A549 (cell line): ENCODE results near the gene TIMM10. TPM values are rescaled to one million over a fixed set of nuclear protein-coding genes. Genes with fewer than 3 reads are reported as not detected.

Experiments used
- ATAC-seq, 2 experiments: fragments of 200-7000 bp in 1 of 2; fragments of >200 bp in 1 of 2; cut with Nextera tagmentation in 1 of 2; cut with Tn5 transposase in 1 of 2; 3 replicates each; pipeline versions ENCODE4 v1.8.0 to v1.9.1; 2018 to 2020; ENCODE audit warnings: mild to moderate bottlenecking in 1 of 2, moderate library complexity in 1 of 2
- CTCF ChIA-PET: fragments of 300-600 bp; sonication (Branson Sonifier 250); formaldehyde crosslinking; extraction: SDS; loops from one replicate; lab custom pipeline; 2021; ENCODE audit warnings: antibody characterized with exemption, inconsistent platforms; lab: Yijun Ruan, JAX
- POLR2A ChIA-PET: fragments of 350-600 bp; formaldehyde crosslinking; extraction: SDS; loops from one replicate; lab custom pipeline; 2021; ENCODE audit warnings: antibody characterized with exemption, inconsistent platforms; lab: Yijun Ruan, JAX
- DNase-seq, 2 experiments: peaks; one replicate each; pipeline versions ENCODE4 v3.0.0 to v3.0.0-alpha.2; 2011 to 2016; ENCODE audit warnings: low read depth in 1 of 2, low spot score in 1 of 2
- FAIRE-seq: peaks from 2 replicates; lab custom pipeline; 2011; peaks lifted over from hg19 to GRCh38; lab: Jason Lieb, UNC
- H3K27ac ChIP-seq, 2 experiments: fragments of >200 bp; sonication (Bioruptor Twin); formaldehyde crosslinking; 3 replicates each; pipeline ENCODE4 v1.5.1; 2016 to 2017
- H3K4me1 ChIP-seq: fragments of >200 bp; sonication (Bioruptor Twin); formaldehyde crosslinking; 3 replicates; pipeline ENCODE4 v1.6.1; 2016
- H3K4me2 ChIP-seq: fragments of >200 bp; sonication (Bioruptor Twin); formaldehyde crosslinking; 3 replicates; pipeline ENCODE4 v1.6.1; 2016
- H3K4me3 ChIP-seq: fragments of >200 bp; sonication (Bioruptor Twin); formaldehyde crosslinking; 3 replicates; pipeline ENCODE4 v1.5.1; 2016
- H3K9me3 ChIP-seq: fragments of >200 bp; sonication (Bioruptor Twin); formaldehyde crosslinking; 3 replicates; pipeline ENCODE4 v1.6.1; 2016
- BHLHE40 ChIP-seq: IDR thresholded peaks from 2 replicates; pipeline ENCODE4 v1.6.1; 2012; ENCODE audit warnings: low read depth, low read length, inconsistent platforms
- CEBPB ChIP-seq, 2 experiments: fragments of >200 bp in 1 of 2; sonication (Bioruptor Twin) in 1 of 2; formaldehyde crosslinking in 1 of 2; IDR thresholded peaks; 2 replicates each; pipeline ENCODE4 v1.6.1; 2012 to 2016
- CHD4 ChIP-seq: fragments of 200-600 bp; sonication (generic); IDR thresholded peaks from 2 replicates; pipeline ENCODE4 v1.6.1; 2016; ENCODE audit warnings: antibody characterized with exemption, mild to moderate bottlenecking, borderline replicate concordance
- EHF ChIP-seq: fragments of 250-450 bp; sonication (Bioruptor Pico); IDR thresholded peaks from 2 replicates; pipeline ENCODE4 v1.5.0; 2020; ENCODE audit warnings: mild to moderate bottlenecking
- EHMT2 ChIP-seq: fragments of 200-600 bp; sonication (generic); IDR thresholded peaks from 2 replicates; pipeline ENCODE4 v1.6.1; 2016; ENCODE audit warnings: antibody characterized with exemption, low read depth, mild to moderate bottlenecking, moderate library complexity
- ELK1 ChIP-seq: fragments of 150-350 bp; IDR thresholded peaks from 2 replicates; pipeline ENCODE4 v1.6.1; 2014; ENCODE audit warnings: low read depth, mild to moderate bottlenecking, low read length
- ESRRA ChIP-seq: fragments of 150-350 bp; IDR thresholded peaks from 2 replicates; pipeline ENCODE4 v1.6.1; 2014; ENCODE audit warnings: mild to moderate bottlenecking, low read length, borderline replicate concordance
- HDAC2 ChIP-seq: fragments of 200-600 bp; sonication (generic); IDR thresholded peaks from 2 replicates; pipeline ENCODE4 v1.6.1; 2016
- HOXA7 ChIP-seq: fragments of 250-450 bp; sonication (Bioruptor Pico); IDR thresholded peaks from 2 replicates; pipeline ENCODE4 v1.5.0; 2020; ENCODE audit warnings: mild to moderate bottlenecking, moderate library complexity
- KDM1A ChIP-seq: fragments of 200-600 bp; sonication (generic); IDR thresholded peaks from 2 replicates; pipeline ENCODE4 v1.6.1; 2016; ENCODE audit warnings: low read depth, mild to moderate bottlenecking
- MYC ChIP-seq: IDR thresholded peaks from 2 replicates; pipeline ENCODE4 v1.6.1; 2012; ENCODE audit warnings: mild to moderate bottlenecking, inconsistent platforms, low read length, improper control_type of control experiment, borderline replicate concordance
- NR3C1 ChIP-seq: fragments of >200 bp; sonication (Bioruptor Twin); formaldehyde crosslinking; IDR thresholded peaks from 3 replicates; pipeline ENCODE4 v1.6.1; 2017
- POLR2A ChIP-seq: IDR thresholded peaks from 2 replicates; pipeline ENCODE4 v1.6.1; 2012; ENCODE audit warnings: mild to moderate bottlenecking, low read length
- POLR2AphosphoS2 ChIP-seq: conservative IDR thresholded peaks from 2 replicates; pipeline ENCODE4 v1.6.1; 2012; ENCODE audit warnings: low read length, improper control_type of control experiment, inconsistent platforms
- RAD21 ChIP-seq, 2 experiments: fragments of >200 bp in 1 of 2; sonication (Bioruptor Twin) in 1 of 2; formaldehyde crosslinking in 1 of 2; IDR thresholded peaks in 1 of 2; conservative IDR thresholded peaks in 1 of 2; 2 replicates in 1 of 2; 3 replicates in 1 of 2; pipeline ENCODE4 v1.6.1; 2012 to 2018; ENCODE audit warnings: inconsistent platforms in 1 of 2
- RARB ChIP-seq: fragments of 250-450 bp; sonication (Bioruptor Pico); IDR thresholded peaks from 2 replicates; pipeline ENCODE4 v1.8.0; 2021; ENCODE audit warnings: mild to moderate bottlenecking, moderate library complexity
- RFX5 ChIP-seq: fragments of 450-650 bp; IDR thresholded peaks from 2 replicates; pipeline ENCODE4 v1.7.1; 2014; ENCODE audit warnings: antibody characterized with exemption, mild to moderate bottlenecking, moderate library complexity
- SMC3 ChIP-seq: fragments of >200 bp; sonication (Bioruptor Twin); formaldehyde crosslinking; IDR thresholded peaks from 3 replicates; pipeline ENCODE4 v1.6.1; 2018; ENCODE audit warnings: inconsistent platforms
- ZFP36 ChIP-seq: fragments of 450-650 bp; IDR thresholded peaks from 2 replicates; pipeline ENCODE4 v1.6.1; 2014; ENCODE audit warnings: borderline replicate concordance; ENCODE audit not compliant: partially characterized antibody
- ZNF302 ChIP-seq: fragments of 250-450 bp; sonication (Bioruptor Pico); IDR thresholded peaks from 2 replicates; pipeline ENCODE4 v1.9.0; 2021; ENCODE audit warnings: inconsistent platforms, mild to moderate bottlenecking, moderate library complexity
- ZSCAN20 ChIP-seq: fragments of 250-450 bp; sonication (Bioruptor Pico); IDR thresholded peaks from 2 replicates; pipeline ENCODE4 v1.8.0; 2022; ENCODE audit warnings: mild to moderate bottlenecking, moderate library complexity
- WGBS: methylation state at CpG from one replicate; pipeline ENCODE4 v1.1.6; 2017; ENCODE audit errors: missing lambda C conversion rate; 5-methylcytosine and 5-hydroxymethylcytosine counted together
- polyA plus RNA-seq, 4 experiments: library from polyadenylated mRNA; depleted of rRNA in 3 of 4; stranded (reverse); fragments of >200 nt; fragmentation: RNase III in 1 of 4; extraction: RNeasy Plus Mini Kit Qiagen cat#74134 plus additional on column Dnase treatment in 1 of 4; gene quantifications; 2 replicates in 3 of 4; 3 replicates in 1 of 4; pipeline ENCODE4 v1.2.3, GENCODE V29; 2011 to 2017
- TF ChIP-seq, protein P1 (sequence below): IDR thresholded peaks from 2 replicates; pipeline ENCODE4 v1.6.1; 2012
- TF ChIP-seq, protein P2 (sequence below): fragments of 250-450 bp; sonication (Bioruptor Pico); IDR thresholded peaks from 2 replicates; pipeline ENCODE4 v1.5.0; 2021; ENCODE audit warnings: mild to moderate bottlenecking, moderate library complexity, borderline replicate concordance
- TF ChIP-seq, protein P3 (sequence below): fragments of >200 bp; sonication (Bioruptor Twin); formaldehyde crosslinking; IDR thresholded peaks from 3 replicates; pipeline ENCODE4 v1.6.1; 2016
- TF ChIP-seq, protein P4 (sequence below): fragments of >200 bp; sonication (Bioruptor Twin); formaldehyde crosslinking; IDR thresholded peaks from 3 replicates; pipeline ENCODE4 v1.5.1; 2016

The TIMM10 gene
- polyA plus RNA-seq, 2 of the 4 experiments (the other 2 are of a cell fraction) = 179 to 248 TPM

GRCh38 chr11:57481315-57481714 lies 49.2 kb downstream of the TIMM10 start:
- WGBS = 98% methylated on average over 2 of the region's 2 CpGs
- no peak overlapping the region for H3K27ac ChIP-seq
- FAIRE-seq = no peak
- no peak overlapping the region for H3K4me3 ChIP-seq
- no peaks in the 10 kb centered on the region for H3K9me3 ChIP-seq
- peaks cover 44% of the 10 kb centered on the region for H3K4me1 ChIP-seq
- POLR2A ChIA-PET = no interaction called here
- TF ChIP-seq HOXA7 (no peak), EHMT2 (no peak), RFX5 (no peak), RARB (no peak), ZFP36 (no peak), POLR2A (no peak), POLR2AphosphoS2 (no peak)
- TF ChIP-seq, all 56 proteins: peak for 0
- H3K4me2 ChIP-seq = no peak overlapping the region
- CTCF ChIA-PET = interaction anchor here (0.8 to 10.1 kb wide), 14 partner anchors 10 to 156 kb away, joined by 3 to 228 read pairs (median 4); partner anchors contain the start of genes RTN4RL2, SLC43A1 and TNKS1BP1
- no peak for DNase-seq
- ATAC-seq = no peak

DNA sequence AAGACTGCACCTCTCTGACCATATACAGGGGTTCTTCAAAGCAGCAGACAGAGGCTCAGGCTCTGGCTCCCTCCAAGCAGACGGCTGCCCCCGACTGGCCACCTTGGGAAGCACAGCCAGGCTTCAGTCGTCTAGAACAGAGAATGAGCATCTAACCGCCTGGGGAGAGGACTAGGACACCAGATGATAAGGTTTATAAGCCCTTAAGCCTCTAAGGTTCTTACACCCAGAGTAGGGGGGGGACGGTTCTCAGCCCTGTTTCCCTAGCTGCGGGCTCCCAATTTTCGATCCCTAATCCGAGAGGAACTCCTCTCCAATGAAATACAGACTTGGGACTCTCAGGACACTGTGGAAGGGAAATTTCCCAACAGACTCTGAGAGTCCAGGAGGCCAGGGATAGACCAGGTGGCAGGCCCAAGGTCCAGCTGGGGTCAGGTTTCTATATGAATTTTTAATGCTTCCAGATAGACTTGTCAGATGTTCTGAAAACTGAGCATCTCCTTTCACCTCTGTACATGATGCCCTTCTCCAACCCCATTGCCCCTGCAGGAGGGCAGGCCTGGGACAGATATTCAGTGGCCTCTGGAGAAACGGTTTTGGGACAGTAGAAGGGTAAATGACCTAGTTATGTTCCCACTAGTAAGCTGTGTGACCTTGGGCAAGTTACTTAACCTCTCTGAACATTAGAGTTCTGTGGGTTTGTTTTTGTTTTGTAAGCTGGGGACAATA lies 50.0 kb downstream of the TIMM10 start:
- CTCF ChIA-PET = interaction anchor here (0.8 to 10.1 kb wide), 14 partner anchors 9 to 155 kb away, joined by 3 to 228 read pairs (median 4); partner anchors contain the start of genes RTN4RL2, SLC43A1 and TNKS1BP1
- FAIRE-seq = no peak

DNA sequence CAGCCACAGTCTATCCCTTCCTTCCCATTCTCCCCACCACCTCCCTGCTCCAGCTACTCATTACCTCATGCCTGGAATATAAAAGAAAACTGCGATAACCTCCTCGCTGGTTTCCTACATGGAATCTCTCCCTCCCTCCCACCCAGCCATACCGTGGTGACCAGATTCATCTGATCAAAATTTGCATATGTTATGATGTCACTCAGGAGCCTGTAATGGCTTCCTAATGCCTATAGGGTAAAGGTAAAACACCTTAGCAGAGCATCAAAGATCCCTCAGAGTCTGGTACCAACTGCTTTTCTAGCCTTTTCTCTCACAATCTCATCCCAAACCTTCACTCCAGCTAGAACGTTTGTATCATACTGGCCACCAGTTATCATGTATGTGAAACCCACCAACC lies 50.6 kb downstream of the TIMM10 start:
- CTCF ChIA-PET = interaction anchor here (1.2 to 10.1 kb wide), 10 partner anchors 9 to 149 kb away, joined by 3 to 228 read pairs (median 19); partner anchors contain the start of gene RTN4RL2
- POLR2A ChIA-PET = no interaction called here
- Histone ChIP-seq H3K9me3 (no peaks in the 10 kb centered on the region), H3K4me3 (no peak overlapping the region), H3K4me1 (peaks cover 53% of the 10 kb centered on the region), H3K4me2 (peak overlapping the region; percentile 12; the same call in 1 of the 3 replicates), H3K27ac (peak overlapping the region in 1 of 2 experiments; percentile 45; a peak in 2 of 6 replicates)
- TF ChIP-seq, protein P1, sequence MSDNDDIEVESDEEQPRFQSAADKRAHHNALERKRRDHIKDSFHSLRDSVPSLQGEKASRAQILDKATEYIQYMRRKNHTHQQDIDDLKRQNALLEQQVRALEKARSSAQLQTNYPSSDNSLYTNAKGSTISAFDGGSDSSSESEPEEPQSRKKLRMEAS = no peak
- TF ChIP-seq CEBPB (IDR thresholded peaks at IDR 0.05) = no peak
- no peak for TF ChIP-seq POLR2AphosphoS2
- TF ChIP-seq NR3C1 = no peak
- no peak for TF ChIP-seq POLR2A
- TF ChIP-seq ELK1 = no peak
- TF ChIP-seq ESRRA = no peak
- no peak for TF ChIP-seq EHF (CRISPR knock-in tag)
- TF ChIP-seq, protein P2, sequence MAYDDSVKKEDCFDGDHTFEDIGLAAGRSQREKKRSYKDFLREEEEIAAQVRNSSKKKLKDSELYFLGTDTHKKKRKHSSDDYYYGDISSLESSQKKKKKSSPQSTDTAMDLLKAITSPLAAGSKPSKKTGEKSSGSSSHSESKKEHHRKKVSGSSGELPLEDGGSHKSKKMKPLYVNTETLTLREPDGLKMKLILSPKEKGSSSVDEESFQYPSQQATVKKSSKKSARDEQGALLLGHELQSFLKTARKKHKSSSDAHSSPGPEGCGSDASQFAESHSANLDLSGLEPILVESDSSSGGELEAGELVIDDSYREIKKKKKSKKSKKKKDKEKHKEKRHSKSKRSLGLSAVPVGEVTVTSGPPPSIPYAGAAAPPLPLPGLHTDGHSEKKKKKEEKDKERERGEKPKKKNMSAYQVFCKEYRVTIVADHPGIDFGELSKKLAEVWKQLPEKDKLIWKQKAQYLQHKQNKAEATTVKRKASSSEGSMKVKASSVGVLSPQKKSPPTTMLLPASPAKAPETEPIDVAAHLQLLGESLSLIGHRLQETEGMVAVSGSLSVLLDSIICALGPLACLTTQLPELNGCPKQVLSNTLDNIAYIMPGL = no peak
- no peak for TF ChIP-seq ZNF302
- TF ChIP-seq, protein P3, sequence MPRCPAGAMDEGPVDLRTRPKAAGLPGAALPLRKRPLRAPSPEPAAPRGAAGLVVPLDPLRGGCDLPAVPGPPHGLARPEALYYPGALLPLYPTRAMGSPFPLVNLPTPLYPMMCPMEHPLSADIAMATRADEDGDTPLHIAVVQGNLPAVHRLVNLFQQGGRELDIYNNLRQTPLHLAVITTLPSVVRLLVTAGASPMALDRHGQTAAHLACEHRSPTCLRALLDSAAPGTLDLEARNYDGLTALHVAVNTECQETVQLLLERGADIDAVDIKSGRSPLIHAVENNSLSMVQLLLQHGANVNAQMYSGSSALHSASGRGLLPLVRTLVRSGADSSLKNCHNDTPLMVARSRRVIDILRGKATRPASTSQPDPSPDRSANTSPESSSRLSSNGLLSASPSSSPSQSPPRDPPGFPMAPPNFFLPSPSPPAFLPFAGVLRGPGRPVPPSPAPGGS = no peak
- TF ChIP-seq ZSCAN20 = no peak
- no peak for TF ChIP-seq MYC
- TF ChIP-seq RFX5 = no peak
- FAIRE-seq (no peak), ATAC-seq (peak; percentile 17 to 31; a peak in 4 of 6 replicates), DNase-seq (peak in 1 of 2 experiments; percentile 76)
- 30% methylated on average over 4 of the region's 4 CpGs for WGBS

More for the DNA sequence above, 50.0 kb downstream of the TIMM10 start:
- H3K4me1 ChIP-seq = peaks cover 50% of the 10 kb centered on the region
- TF ChIP-seq CHD4 = 0 out of 2 replicates have a peak, but pooled peaks have one; percentile 25
- TF ChIP-seq HDAC2 = peak; percentile 73; the same call in 1 of the 2 replicates
- peak; percentile 60 for TF ChIP-seq SMC3
- peak; percentile 90; the same call in 1 of the 2 replicates for TF ChIP-seq KDM1A
- TF ChIP-seq, protein P4, sequence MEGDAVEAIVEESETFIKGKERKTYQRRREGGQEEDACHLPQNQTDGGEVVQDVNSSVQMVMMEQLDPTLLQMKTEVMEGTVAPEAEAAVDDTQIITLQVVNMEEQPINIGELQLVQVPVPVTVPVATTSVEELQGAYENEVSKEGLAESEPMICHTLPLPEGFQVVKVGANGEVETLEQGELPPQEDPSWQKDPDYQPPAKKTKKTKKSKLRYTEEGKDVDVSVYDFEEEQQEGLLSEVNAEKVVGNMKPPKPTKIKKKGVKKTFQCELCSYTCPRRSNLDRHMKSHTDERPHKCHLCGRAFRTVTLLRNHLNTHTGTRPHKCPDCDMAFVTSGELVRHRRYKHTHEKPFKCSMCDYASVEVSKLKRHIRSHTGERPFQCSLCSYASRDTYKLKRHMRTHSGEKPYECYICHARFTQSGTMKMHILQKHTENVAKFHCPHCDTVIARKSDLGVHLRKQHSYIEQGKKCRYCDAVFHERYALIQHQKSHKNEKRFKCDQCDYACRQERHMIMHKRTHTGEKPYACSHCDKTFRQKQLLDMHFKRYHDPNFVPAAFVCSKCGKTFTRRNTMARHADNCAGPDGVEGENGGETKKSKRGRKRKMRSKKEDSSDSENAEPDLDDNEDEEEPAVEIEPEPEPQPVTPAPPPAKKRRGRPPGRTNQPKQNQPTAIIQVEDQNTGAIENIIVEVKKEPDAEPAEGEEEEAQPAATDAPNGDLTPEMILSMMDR = peak; percentile 73
- TF ChIP-seq, protein P1 = no peak
- TF ChIP-seq RAD21 (conservative IDR thresholded peaks at IDR 0.05 in 1 of 2, IDR thresholded peaks at IDR 0.05 in 1 of 2) = peak; percentile 60 to 69
- no peak for TF ChIP-seq BHLHE40
- TF ChIP-seq ZFP36 = peak; percentile 74
- POLR2A ChIA-PET = no interaction called here
- H3K9me3 ChIP-seq = no peaks in the 10 kb centered on the region
- DNase-seq (peak; percentile 77 to 91), ATAC-seq (peak; percentile 72 to 76)
- 18% methylated on average over 6 of the region's 9 CpGs for WGBS
- no peak overlapping the region for H3K4me3 ChIP-seq
- peak overlapping the region in 1 of 2 experiments; percentile 45; a peak in 2 of 6 replicates for H3K27ac ChIP-seq
- peak overlapping the region; percentile 12; the same call in 1 of the 3 replicates for H3K4me2 ChIP-seq
